Measurements from ENCODE around the gene SLF2.

The SLF2 gene

DNA sequence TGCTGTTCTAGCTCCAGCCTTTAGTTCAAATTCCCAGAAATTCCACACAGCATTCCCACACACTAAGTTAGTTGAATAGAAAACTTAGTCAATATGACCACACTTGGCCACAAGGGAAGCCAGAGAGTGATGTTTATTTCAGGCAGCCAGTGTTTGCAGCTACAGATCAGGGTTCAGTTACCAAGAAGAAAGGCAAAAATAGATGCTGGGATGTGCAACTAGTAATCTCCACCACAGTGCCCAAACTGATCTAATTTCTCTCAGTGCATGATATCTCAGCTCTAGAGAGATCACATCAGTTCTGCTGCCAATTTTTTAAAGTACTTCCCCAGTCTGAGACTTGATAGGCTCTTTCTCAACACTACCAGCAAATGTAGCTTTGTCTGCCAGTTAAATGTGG, 17.6 kb downstream of the SLF2 start:
- Histone ChIP-seq H3K36me3 (ENCODE audit: control insufficient read depth, insufficient read depth, low read length) (peaks cover 7% of the 10 kb centered on the region), H3K4me3 (replicated peaks; ENCODE audit: low read depth, low read length) (no peak overlapping the region), H3K27me3 (replicated peaks; ENCODE audit: control insufficient read depth, insufficient read depth, low read length) (no peaks in the 10 kb centered on the region)
- no peak for DNase-seq (ENCODE audit: extremely low read depth, insufficient read length)
- TF ChIP-seq, protein P1, sequence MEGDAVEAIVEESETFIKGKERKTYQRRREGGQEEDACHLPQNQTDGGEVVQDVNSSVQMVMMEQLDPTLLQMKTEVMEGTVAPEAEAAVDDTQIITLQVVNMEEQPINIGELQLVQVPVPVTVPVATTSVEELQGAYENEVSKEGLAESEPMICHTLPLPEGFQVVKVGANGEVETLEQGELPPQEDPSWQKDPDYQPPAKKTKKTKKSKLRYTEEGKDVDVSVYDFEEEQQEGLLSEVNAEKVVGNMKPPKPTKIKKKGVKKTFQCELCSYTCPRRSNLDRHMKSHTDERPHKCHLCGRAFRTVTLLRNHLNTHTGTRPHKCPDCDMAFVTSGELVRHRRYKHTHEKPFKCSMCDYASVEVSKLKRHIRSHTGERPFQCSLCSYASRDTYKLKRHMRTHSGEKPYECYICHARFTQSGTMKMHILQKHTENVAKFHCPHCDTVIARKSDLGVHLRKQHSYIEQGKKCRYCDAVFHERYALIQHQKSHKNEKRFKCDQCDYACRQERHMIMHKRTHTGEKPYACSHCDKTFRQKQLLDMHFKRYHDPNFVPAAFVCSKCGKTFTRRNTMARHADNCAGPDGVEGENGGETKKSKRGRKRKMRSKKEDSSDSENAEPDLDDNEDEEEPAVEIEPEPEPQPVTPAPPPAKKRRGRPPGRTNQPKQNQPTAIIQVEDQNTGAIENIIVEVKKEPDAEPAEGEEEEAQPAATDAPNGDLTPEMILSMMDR (IDR thresholded peaks at IDR 0.05; ENCODE audit: insufficient read depth, low read length, poor library complexity, severe bottlenecking): no peak

DNA sequence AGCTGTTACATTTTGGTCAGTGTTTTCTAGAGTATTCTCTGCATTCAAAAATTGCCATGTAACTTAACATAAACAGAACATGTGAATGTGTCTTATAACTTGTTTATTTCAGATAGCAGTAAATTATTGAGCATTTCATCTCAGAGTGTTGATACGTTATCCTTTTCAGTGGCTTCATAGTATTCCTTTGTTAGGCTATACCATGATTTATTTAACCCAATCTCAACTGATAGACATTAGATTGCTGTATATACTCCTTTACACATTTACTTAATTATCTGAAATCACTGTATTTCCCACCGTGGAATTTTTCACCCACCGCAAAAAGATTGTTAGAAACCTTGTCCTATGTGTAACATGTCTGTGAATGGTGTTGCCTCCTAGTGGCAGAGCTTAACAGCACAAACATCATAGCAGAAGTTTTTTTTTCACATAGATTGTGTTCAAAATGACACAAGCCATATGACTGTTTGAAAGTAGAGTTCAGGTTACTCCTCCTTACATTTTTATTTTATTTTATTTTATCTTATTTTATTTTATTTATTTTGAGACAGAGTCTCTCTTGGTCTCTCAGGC, 21.4 kb downstream of the SLF2 start:
- TF ChIP-seq, protein P1 (IDR thresholded peaks at IDR 0.05; ENCODE audit: insufficient read depth, low read length, poor library complexity, severe bottlenecking): peak; percentile 49
- no peak overlapping the region for H3K4me3 ChIP-seq (replicated peaks; ENCODE audit: low read depth, low read length)
- DNase-seq (ENCODE audit: extremely low read depth, insufficient read length): no peak

DNA sequence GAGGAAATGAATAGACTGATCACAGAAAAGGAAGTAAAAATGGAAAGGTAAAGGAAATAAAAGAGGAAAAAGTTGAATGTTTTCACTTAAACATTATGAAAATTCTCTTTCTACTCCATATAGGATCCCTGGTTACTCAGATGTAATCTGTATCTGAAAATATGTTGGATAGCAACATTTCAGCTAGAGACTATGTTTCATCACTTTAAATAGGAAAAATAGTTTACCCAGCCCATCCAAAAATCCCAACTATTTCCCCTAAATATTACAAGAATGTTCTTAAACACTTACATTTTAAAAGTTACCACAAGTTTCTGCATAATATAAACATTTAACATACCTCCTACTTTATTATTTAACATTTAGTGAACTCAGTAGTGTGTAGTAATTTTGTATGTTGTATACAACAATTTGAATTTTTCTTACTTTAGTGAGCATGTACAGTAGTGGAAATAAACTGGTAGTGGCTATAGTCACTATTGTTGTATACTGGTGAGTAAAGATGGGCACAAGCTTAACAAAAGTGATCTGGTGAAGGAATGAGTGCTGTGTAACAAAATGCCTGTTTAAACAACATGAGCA, 27.1 kb downstream of the SLF2 start:
- DNase-seq (ENCODE audit: extremely low read depth, insufficient read length): no peak
- H3K4me3 ChIP-seq (replicated peaks; ENCODE audit: low read depth, low read length): no peak overlapping the region
- H3K27me3 ChIP-seq (replicated peaks; ENCODE audit: control insufficient read depth, insufficient read depth, low read length): no peaks in the 10 kb centered on the region
- TF ChIP-seq, protein P1 (IDR thresholded peaks at IDR 0.05; ENCODE audit: insufficient read depth, low read length, poor library complexity, severe bottlenecking): no peak
- peaks cover 7% of the 10 kb centered on the region for H3K36me3 ChIP-seq (ENCODE audit: control insufficient read depth, insufficient read depth, low read length)

More for the DNA sequence above, 21.4 kb downstream of the SLF2 start:
- Histone ChIP-seq H3K27me3 (replicated peaks; ENCODE audit: control insufficient read depth, insufficient read depth, low read length) (no peaks in the 10 kb centered on the region), H3K36me3 (ENCODE audit: control insufficient read depth, insufficient read depth, low read length) (peaks cover 5% of the 10 kb centered on the region)

DNA sequence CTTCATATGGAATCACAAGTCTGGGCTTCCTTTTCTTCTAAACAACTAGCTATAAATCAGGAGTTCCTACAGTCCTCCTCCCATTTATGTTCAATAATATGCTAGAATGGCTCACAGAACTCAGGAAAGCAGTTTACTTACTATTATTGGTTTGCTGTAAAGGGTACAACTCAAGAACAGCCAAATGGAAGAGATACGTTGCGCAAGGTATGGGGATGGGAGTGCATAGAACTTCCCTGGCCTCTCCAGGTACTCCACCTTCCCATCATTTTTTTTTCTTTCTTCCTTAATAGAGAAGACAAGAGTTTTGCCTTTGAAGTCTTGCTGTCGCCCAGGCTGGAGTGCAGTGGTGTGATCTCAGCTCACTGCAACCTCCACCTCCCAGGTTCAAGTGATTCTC, 29.5 kb downstream of the SLF2 start:
- no peak for DNase-seq (ENCODE audit: extremely low read depth, insufficient read length)
- H3K36me3 ChIP-seq (ENCODE audit: control insufficient read depth, insufficient read depth, low read length): peaks cover 6% of the 10 kb centered on the region
- no peaks in the 10 kb centered on the region for H3K27me3 ChIP-seq (replicated peaks; ENCODE audit: control insufficient read depth, insufficient read depth, low read length)
- TF ChIP-seq, protein P1 (IDR thresholded peaks at IDR 0.05; ENCODE audit: insufficient read depth, low read length, poor library complexity, severe bottlenecking): no peak
- no peak overlapping the region for H3K4me3 ChIP-seq (replicated peaks; ENCODE audit: low read depth, low read length)

DNA sequence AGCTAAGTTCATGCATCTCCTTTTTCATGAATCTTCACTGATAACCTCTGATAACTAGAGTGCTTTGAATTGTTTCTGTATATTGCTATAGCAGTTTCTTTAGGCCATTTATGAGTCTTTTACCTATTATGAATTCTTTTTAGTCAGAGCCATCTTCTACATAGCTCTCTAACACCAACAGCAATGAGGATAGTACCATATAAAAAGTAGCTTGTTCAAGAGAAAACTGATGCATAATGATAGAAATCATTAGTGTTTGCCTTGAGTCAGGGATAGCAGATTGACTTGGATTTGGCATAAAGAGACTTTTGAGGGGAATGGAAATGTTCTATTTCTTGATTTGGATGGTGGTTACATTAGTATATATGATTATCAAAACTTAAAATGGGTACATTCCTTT, 30.7 kb downstream of the SLF2 start:
- no peak for DNase-seq (ENCODE audit: extremely low read depth, insufficient read length)
- TF ChIP-seq, protein P1 (IDR thresholded peaks at IDR 0.05; ENCODE audit: insufficient read depth, low read length, poor library complexity, severe bottlenecking): no peak
- Histone ChIP-seq H3K27me3 (replicated peaks; ENCODE audit: control insufficient read depth, insufficient read depth, low read length) (no peaks in the 10 kb centered on the region), H3K4me3 (replicated peaks; ENCODE audit: low read depth, low read length) (no peak overlapping the region), H3K36me3 (ENCODE audit: control insufficient read depth, insufficient read depth, low read length) (peaks cover 5% of the 10 kb centered on the region)

All from GM06990 (cell line).